Ishikawa (cell line): Measurements from ENCODE around the gene PLXNA4.

Experiments used
- CEBPB ChIP-seq: IDR thresholded peaks from 2 replicates; pipeline ENCODE4 v1.6.1; 2012
- CREB1 ChIP-seq: IDR thresholded peaks from 2 replicates; pipeline ENCODE4 v1.6.1; 2012; ENCODE audit warnings: low read depth
- EP300 ChIP-seq: IDR thresholded peaks from 2 replicates; pipeline ENCODE4 v1.6.1; 2012; ENCODE audit warnings: borderline replicate concordance
- RAD21 ChIP-seq: IDR thresholded peaks from 2 replicates; pipeline ENCODE4 v1.6.1; 2012; ENCODE audit warnings: low read depth
- TAF1 ChIP-seq: IDR thresholded peaks from 2 replicates; pipeline ENCODE4 v1.6.1; 2012; ENCODE audit warnings: low read depth, mild to moderate bottlenecking
- TCF12 ChIP-seq: IDR thresholded peaks from 2 replicates; pipeline ENCODE4 v1.6.1; 2012; ENCODE audit warnings: low read depth
- TEAD4 ChIP-seq: IDR thresholded peaks from 2 replicates; pipeline ENCODE4 v1.6.1; 2012
- YY1 ChIP-seq: IDR thresholded peaks from 2 replicates; pipeline ENCODE4 v1.6.1; 2012; ENCODE audit warnings: low read depth
- ZBTB7A ChIP-seq: IDR thresholded peaks from 2 replicates; pipeline ENCODE4 v1.6.1; 2012; ENCODE audit warnings: low read depth
- TF ChIP-seq, protein P1 (sequence below): IDR thresholded peaks from 2 replicates; pipeline ENCODE4 v1.6.1; 2012; ENCODE audit warnings: low read depth, mild to moderate bottlenecking
- TF ChIP-seq, protein P2 (sequence below): IDR thresholded peaks from 2 replicates; pipeline ENCODE4 v1.6.1; 2012

DNA sequence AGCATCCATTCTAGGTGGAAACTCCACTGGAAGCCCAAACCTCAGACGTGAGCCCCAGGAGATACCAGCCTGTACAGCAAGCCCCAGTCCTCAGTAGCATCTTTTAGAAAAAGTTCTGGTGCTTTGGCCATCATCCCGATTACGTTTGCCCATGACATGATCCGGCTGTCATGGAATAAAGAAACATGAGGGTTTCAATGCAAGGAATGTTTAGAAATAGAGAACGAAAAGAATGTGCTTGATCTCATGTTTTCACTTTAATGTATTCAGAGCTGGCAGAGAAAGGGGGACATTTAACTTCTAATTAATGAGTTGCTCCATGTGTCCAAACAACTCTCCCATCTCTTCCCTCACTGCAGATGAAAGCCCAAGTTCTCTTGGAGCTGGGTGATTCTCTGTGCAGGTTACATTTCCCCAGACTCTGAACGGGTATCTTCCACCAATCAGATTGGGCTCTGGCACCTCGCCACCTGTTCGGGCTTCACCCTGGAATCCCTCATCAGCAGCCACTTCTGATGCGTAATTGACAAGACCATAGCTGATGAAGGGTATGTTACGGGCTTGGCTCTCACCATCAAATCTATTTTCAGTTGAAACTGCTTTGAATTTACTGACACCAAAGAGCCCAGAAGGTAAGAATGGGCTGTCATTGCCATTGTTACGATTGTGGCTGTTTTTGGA, 165.3 kb downstream of the PLXNA4 start:
- TF ChIP-seq, protein P1, sequence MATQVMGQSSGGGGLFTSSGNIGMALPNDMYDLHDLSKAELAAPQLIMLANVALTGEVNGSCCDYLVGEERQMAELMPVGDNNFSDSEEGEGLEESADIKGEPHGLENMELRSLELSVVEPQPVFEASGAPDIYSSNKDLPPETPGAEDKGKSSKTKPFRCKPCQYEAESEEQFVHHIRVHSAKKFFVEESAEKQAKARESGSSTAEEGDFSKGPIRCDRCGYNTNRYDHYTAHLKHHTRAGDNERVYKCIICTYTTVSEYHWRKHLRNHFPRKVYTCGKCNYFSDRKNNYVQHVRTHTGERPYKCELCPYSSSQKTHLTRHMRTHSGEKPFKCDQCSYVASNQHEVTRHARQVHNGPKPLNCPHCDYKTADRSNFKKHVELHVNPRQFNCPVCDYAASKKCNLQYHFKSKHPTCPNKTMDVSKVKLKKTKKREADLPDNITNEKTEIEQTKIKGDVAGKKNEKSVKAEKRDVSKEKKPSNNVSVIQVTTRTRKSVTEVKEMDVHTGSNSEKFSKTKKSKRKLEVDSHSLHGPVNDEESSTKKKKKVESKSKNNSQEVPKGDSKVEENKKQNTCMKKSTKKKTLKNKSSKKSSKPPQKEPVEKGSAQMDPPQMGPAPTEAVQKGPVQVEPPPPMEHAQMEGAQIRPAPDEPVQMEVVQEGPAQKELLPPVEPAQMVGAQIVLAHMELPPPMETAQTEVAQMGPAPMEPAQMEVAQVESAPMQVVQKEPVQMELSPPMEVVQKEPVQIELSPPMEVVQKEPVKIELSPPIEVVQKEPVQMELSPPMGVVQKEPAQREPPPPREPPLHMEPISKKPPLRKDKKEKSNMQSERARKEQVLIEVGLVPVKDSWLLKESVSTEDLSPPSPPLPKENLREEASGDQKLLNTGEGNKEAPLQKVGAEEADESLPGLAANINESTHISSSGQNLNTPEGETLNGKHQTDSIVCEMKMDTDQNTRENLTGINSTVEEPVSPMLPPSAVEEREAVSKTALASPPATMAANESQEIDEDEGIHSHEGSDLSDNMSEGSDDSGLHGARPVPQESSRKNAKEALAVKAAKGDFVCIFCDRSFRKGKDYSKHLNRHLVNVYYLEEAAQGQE, result no peak
- no peak for TF ChIP-seq TEAD4
- TF ChIP-seq TCF12, result no peak
- no peak for TF ChIP-seq ZBTB7A
- TF ChIP-seq, protein P2, sequence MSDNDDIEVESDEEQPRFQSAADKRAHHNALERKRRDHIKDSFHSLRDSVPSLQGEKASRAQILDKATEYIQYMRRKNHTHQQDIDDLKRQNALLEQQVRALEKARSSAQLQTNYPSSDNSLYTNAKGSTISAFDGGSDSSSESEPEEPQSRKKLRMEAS, result no peak
- TF ChIP-seq EP300, result no peak
- no peak for TF ChIP-seq TAF1
- no peak for TF ChIP-seq CREB1
- no peak for TF ChIP-seq CEBPB
- no peak for TF ChIP-seq RAD21
- TF ChIP-seq YY1, result no peak
